LHCN-M2 (cell line): Measurements from ENCODE around the gene ZNF813. TPM values are rescaled to one million over a fixed set of nuclear protein-coding genes. Genes with fewer than 3 reads are reported as not detected.
A peak's percentile ranks its signal among the peaks of the same experiment; 100 is the strongest.
"Not testable (repeated sequence)": the region's sequence is repeated elsewhere in the genome, so short reads cannot be mapped to it uniquely, and the experiment has no call there.

Source experiments
- DNase-seq: peaks from one replicate; pipeline ENCODE4 v3.0.0-alpha.2; 2012; ENCODE audit warnings: low read depth
- total RNA-seq: library from RNA; depleted of rRNA; stranded (reverse); fragments of >200 nt; gene quantifications from 2 replicates; pipeline ENCODE4 v1.2.3, GENCODE V29; 2014

Gene ZNF813
- total RNA-seq, 1 experiment from 2014 or later: 5.7 TPM

GRCh38 chr19:53483751-53484150 is 16.2 kb downstream of the ZNF813 start:
- not testable (repeated sequence) for DNase-seq

GRCh38 chr19:53485046-53486004 is 17.8 kb downstream of the ZNF813 start:
- DNase-seq: no peak

- no peak for DNase-seq
Measured at GRCh38 chr19:53492153-53492552, 24.6 kb downstream of the ZNF813 start.

- peak; percentile 16 for DNase-seq
Measured at GRCh38 chr19:53497311-53498023, 29.9 kb downstream of the ZNF813 start.

GRCh38 chr19:53498024-53498395 is 30.5 kb downstream of the ZNF813 start:
- DNase-seq: not testable (repeated sequence)

- not testable (repeated sequence) for DNase-seq
Measured at GRCh38 chr19:53503151-53503550, 35.6 kb downstream of the ZNF813 start.

- DNase-seq: not testable (repeated sequence)
Measured at GRCh38 chr19:53503671-53504364, 36.3 kb downstream of the ZNF813 start.

GRCh38 chr19:53504365-53504703 is 36.8 kb downstream of the ZNF813 start:
- peak; percentile 47 for DNase-seq

- peak; percentile 5 for DNase-seq
Measured at GRCh38 chr19:53504885-53505284, 37.4 kb downstream of the ZNF813 start.

- DNase-seq: no peak
Measured at GRCh38 chr19:53506728-53507127, 39.2 kb downstream of the ZNF813 start.

- peak; percentile 77 for DNase-seq
Measured at GRCh38 chr19:53507523-53508442, 40.2 kb downstream of the ZNF813 start.

GRCh38 chr19:53509443-53509842 is 41.9 kb downstream of the ZNF813 start:
- no peak for DNase-seq

- DNase-seq: no peak
Measured at GRCh38 chr19:53509845-53510244, 42.3 kb downstream of the ZNF813 start.

GRCh38 chr19:53511357-53511756 is 43.8 kb downstream of the ZNF813 start:
- no peak for DNase-seq

GRCh38 chr19:53511933-53512374 is 44.4 kb downstream of the ZNF813 start:
- DNase-seq: peak; percentile 54

- DNase-seq: not testable (repeated sequence)
Measured at GRCh38 chr19:53515047-53515446, 47.5 kb downstream of the ZNF813 start.

- DNase-seq: no peak
Measured at GRCh38 chr19:53517114-53517741, 49.7 kb downstream of the ZNF813 start.

GRCh38 chr19:53518121-53518520 is 50.6 kb downstream of the ZNF813 start:
- DNase-seq: no peak

GRCh38 chr19:53518716-53519115 is 51.2 kb downstream of the ZNF813 start:
- no peak for DNase-seq

- no peak for DNase-seq
Measured at GRCh38 chr19:53519446-53519845, 51.9 kb downstream of the ZNF813 start.
